Panc1 (cell line): ENCODE results near the gene ASIC3. TPM values are rescaled to one million over a fixed set of nuclear protein-coding genes. Genes with fewer than 3 reads are reported as not detected.

ENCODE experiments used
- ATAC-seq: fragments of 200-7000 bp; cut with Tn5 transposase; 2 replicates; pipeline ENCODE4 v1.9.1; 2020; ENCODE audit warnings: mild to moderate bottlenecking, moderate library complexity
- BruUV-seq: library from RNA; stranded (reverse); fragments of 400-500 nt; replicated peaks from 2 replicates; lab custom pipeline; 2021; lab: Mats Ljungman, UMichigan
- CTCF ChIA-PET: fragments of 300-600 bp; sonication (Branson Sonifier 250); formaldehyde crosslinking; loops from one replicate; lab custom pipeline; 2022; ENCODE audit warnings: antibody characterized with exemption; lab: Charles Lee
- POLR2A ChIA-PET: fragments of 300-600 bp; sonication (Branson Sonifier 250); formaldehyde crosslinking; loops from one replicate; lab custom pipeline; 2022; ENCODE audit warnings: antibody characterized with exemption; lab: Charles Lee
- DNase-seq: peaks from one replicate; pipeline ENCODE4 v3.0.0-alpha.2; 2010; ENCODE audit warnings: low read depth, low spot score
- H3K27ac ChIP-seq: 2 replicates; pipeline ENCODE4 v1.5.1; 2011; ENCODE audit warnings: mild to moderate bottlenecking, low read length, inconsistent platforms
- H3K27me3 ChIP-seq: fragments of 200-500 bp; sonication (Bioruptor generic); 2 replicates; pipeline ENCODE4 v1.6.0; 2014; ENCODE audit warnings: low read length, inconsistent platforms; ENCODE audit not compliant: control insufficient read depth, insufficient read depth
- H3K36me3 ChIP-seq: fragments of 200-500 bp; sonication (Bioruptor generic); 2 replicates; pipeline ENCODE4 v1.5.1; 2014; ENCODE audit warnings: inconsistent platforms, mild to moderate bottlenecking, low read length, moderate library complexity; ENCODE audit not compliant: control insufficient read depth, insufficient read depth
- H3K4me1 ChIP-seq: 2 replicates; pipeline ENCODE4 v1.5.1; 2011; ENCODE audit warnings: inconsistent platforms, mild to moderate bottlenecking, low read length, moderate library complexity; ENCODE audit not compliant: control insufficient read depth, insufficient read depth
- H3K4me3 ChIP-seq, 2 experiments: 2 replicates each; pipeline ENCODE4 v1.5.1; 2011 to 2012; ENCODE audit warnings: low read depth in 2 of 2, low read length in 2 of 2, mild to moderate bottlenecking in 2 of 2, inconsistent platforms in 1 of 2, moderate library complexity in 1 of 2
- H3K9me3 ChIP-seq: fragments of 200-500 bp; sonication (Bioruptor generic); 2 replicates; pipeline ENCODE4 v1.5.1; 2014; ENCODE audit warnings: low read depth, mild to moderate bottlenecking, inconsistent platforms, low read length, moderate library complexity; ENCODE audit not compliant: control insufficient read depth, insufficient read depth
- CTCF ChIP-seq: fragments of 450-650 bp; IDR thresholded peaks from 2 replicates; pipeline ENCODE4 v1.5.1; 2017; ENCODE audit warnings: mild to moderate bottlenecking
- POLR2AphosphoS5 ChIP-seq: IDR thresholded peaks from 2 replicates; pipeline ENCODE4 v1.6.1; 2012; ENCODE audit warnings: mild to moderate bottlenecking, low read depth, low read length, moderate library complexity
- REST ChIP-seq, 2 experiments: IDR thresholded peaks; 2 replicates each; pipeline ENCODE4 v1.6.1; 2011 to 2012; ENCODE audit warnings: low read depth in 2 of 2, control low read depth in 1 of 2, low read length in 1 of 2, mild to moderate bottlenecking in 1 of 2, moderate library complexity in 1 of 2; ENCODE audit not compliant: insufficient read depth in 1 of 2
- SIN3A ChIP-seq: IDR thresholded peaks from 2 replicates; pipeline ENCODE4 v1.6.1; 2012; ENCODE audit warnings: low read depth, mild to moderate bottlenecking, low read length, moderate library complexity, borderline replicate concordance; ENCODE audit not compliant: insufficient read depth
- TCF7L2 ChIP-seq: IDR thresholded peaks from 2 replicates; pipeline ENCODE4 v1.6.1; 2011; ENCODE audit warnings: mild to moderate bottlenecking, low read depth, low read length, inconsistent platforms
- in situ Hi-C: cut with HindIII; loops from 2 replicates; pipeline ENCODE4 v1.10.0; 2016; ENCODE audit warnings: low sequenced_read_pairs, low pct_unique_long_range_greater_than_20kb
- intact Hi-C: fragments of 100-400 bp; cut with micrococcal nuclease; formaldehyde crosslinking; loops from one replicate; pipeline ENCODE4 v1.10.0; 2022; ENCODE audit not compliant: unreplicated experiment
- total RNA-seq: library from RNA; stranded (reverse); gene quantifications from one replicate; pipeline ENCODE4 v1.2.1, GENCODE V29; 2021; ENCODE audit not compliant: unreplicated experiment

The ASIC3 gene
- total RNA-seq, 1 experiment from 2014 or later, result 1.3 TPM

GRCh38 chr7:151005566-151005965 lies 42.8 kb upstream of the ASIC3 start:
- H3K36me3 ChIP-seq, result no peaks in the 10 kb centered on the region
- no peaks in the 10 kb centered on the region for H3K9me3 ChIP-seq
- peaks cover 26% of the 10 kb centered on the region for H3K4me1 ChIP-seq
- DNase-seq (no peak), ATAC-seq (no peak)
- ChIA-PET POLR2A (interaction anchor here (0.6 kb wide), 1 partner anchor 57 kb away, joined by 3 read pairs; no protein-coding TSS in a partner anchor), CTCF (interaction anchor here (1.1 to 1.6 kb wide), 2 partner anchors 13 to 30 kb away, joined by 3 to 5 read pairs; no protein-coding TSS in a partner anchor)
- no peak overlapping the region for H3K27ac ChIP-seq
- H3K4me3 ChIP-seq, result no peak overlapping the region
- TF ChIP-seq REST (IDR thresholded peaks at IDR 0.05; ENCODE audit: insufficient read depth in 1 of 2, low read depth in 2 of 2, low read length in 1 of 2), result no peak
- TF ChIP-seq CTCF, result no peak
- no peak for TF ChIP-seq POLR2AphosphoS5
- TF ChIP-seq TCF7L2, result no peak
- TF ChIP-seq SIN3A, result no peak
- in situ Hi-C loops (no loop called here), intact Hi-C loops (no loop called here)
- H3K27me3 ChIP-seq, result no peaks in the 10 kb centered on the region
- BruUV-seq, result no TSS peak

- DNase-seq (no peak), ATAC-seq (no peak)
- no peaks in the 10 kb centered on the region for H3K27me3 ChIP-seq
- in situ Hi-C loops (no loop called here), intact Hi-C loops (no loop called here)
- H3K9me3 ChIP-seq, result no peaks in the 10 kb centered on the region
- CTCF ChIA-PET, result interaction anchor here (1.6 kb wide), 1 partner anchor 12 kb away, joined by 5 read pairs; no protein-coding TSS in a partner anchor
- peaks cover 31% of the 10 kb centered on the region for H3K4me1 ChIP-seq
- no peak overlapping the region for H3K4me3 ChIP-seq
- POLR2A ChIA-PET, result no interaction called here
- TF ChIP-seq POLR2AphosphoS5, result no peak
- no peak for TF ChIP-seq REST (IDR thresholded peaks at IDR 0.05; ENCODE audit: insufficient read depth in 1 of 2, low read depth in 2 of 2, low read length in 1 of 2)
- TF ChIP-seq SIN3A, result no peak
- no peak for TF ChIP-seq CTCF
- no peak for TF ChIP-seq TCF7L2
- H3K36me3 ChIP-seq, result no peaks in the 10 kb centered on the region
- BruUV-seq, result no TSS peak
- H3K27ac ChIP-seq, result no peak overlapping the region
Observed at GRCh38 chr7:151006590-151007300, 41.6 kb upstream of the ASIC3 start.
